GM19238 (cell line): Measurements from ENCODE around the gene PTPA.

ENCODE experiments used
- DNase-seq: peaks from one replicate; pipeline ENCODE4 v3.0.0; 2011; ENCODE audit warnings: low spot score; ENCODE audit not compliant: insufficient read length

The PTPA gene

DNA sequence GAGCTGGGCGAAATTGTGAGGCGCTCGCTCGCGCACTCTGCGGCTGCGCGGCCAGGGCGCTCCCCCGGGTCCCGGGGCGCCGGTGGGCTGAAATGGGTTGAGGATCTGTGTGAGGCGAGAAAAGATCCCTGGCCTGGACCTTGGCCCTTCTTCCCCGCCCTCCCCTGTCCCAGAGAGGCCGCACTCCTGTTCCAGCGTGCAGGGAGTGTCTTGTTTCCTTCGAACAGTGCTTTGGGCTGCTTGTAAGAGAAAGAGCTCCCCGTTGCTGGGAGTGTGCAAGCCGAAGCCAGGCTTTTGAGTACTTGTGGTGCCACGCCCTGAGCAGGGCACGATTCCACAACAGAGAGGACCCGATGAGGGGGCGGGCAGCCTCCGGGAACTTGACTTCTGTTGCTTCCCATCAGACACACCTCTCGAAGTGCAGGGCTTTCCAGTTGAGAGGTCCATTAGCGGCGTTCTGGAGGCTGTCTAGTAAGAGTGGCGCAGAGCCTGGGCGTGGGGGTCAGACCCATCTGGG is 29.8 kb upstream of the PTPA start:
- peak; percentile 94 for DNase-seq

DNA sequence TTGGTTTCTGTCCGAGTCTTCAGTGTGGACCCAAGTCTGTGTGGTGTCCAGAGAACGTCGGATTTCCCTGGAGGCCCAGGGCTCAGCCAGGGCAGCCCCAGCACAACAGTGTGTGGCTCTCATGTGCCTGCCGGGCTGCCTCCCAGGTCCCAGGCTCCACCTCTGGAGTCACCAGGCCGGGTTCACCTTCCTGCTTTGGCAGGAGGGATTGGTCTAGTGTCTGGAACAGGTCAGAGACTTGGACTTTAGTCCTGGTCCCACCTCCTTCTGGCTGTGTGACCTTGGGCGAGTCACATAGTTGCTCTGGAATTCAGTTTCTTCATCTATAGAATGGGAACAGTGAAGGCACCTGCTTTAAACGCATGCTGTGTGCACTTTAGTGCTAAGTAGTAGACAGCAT is 27.1 kb upstream of the PTPA start:
- DNase-seq, result no peak

DNA sequence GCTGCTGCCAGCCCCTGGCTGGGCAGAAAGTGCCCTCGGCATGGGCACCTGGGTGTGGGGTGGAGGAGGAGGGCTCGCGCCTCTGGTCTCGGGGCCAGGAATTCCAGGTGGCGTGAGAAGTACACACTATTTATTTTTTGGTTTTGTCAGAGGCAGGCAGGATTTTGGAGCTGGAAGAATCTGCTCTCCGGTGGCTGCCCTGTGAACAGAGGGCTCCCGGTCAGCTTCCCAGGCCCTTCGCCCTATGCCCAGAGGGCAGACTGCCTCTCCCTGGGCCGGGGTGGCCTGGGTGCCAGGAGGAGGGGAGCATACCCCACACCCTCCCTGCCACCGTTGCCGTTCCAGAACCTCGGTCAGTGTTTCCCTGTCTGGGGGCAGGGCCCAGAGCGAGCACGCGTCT is 22.0 kb upstream of the PTPA start:
- no peak for DNase-seq

DNA sequence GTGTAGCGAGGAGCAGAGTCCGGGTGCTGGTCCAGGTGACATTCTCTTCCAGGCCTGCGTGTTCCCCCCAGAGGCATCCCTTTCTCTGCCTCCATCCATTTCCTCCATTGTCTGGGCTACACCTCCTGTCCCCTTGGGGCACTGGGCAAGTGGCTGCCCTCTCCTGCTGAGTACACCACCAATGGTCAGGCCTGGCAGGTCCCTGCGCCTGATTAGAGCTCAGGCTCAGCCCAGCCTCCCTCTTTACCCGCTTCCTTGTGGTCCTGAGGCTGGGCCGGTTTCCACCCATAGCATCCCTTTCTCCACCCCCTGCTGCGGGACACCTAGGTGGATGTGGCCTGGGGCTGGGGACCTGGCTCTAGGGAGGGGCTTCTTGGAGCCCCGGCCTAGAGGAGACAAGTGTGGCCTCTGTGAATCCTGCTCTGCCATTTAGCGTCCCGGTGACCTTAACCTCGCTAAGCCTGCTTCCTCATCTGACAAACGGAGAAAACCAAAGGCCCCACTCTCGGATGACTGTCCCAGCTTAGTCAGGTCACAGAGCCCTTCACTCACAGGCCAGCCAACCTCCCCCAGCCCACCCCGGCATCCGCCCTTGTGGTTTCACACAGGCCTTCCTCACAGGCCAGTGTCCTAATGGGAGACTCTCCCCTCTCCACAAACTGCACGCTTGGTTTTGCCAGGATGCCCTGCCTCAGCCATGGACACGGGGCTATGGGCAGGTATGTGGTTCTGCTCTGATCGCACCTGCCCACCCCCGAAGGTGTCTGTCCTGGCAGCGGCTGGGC is 17.4 kb upstream of the PTPA start:
- no peak for DNase-seq

DNA sequence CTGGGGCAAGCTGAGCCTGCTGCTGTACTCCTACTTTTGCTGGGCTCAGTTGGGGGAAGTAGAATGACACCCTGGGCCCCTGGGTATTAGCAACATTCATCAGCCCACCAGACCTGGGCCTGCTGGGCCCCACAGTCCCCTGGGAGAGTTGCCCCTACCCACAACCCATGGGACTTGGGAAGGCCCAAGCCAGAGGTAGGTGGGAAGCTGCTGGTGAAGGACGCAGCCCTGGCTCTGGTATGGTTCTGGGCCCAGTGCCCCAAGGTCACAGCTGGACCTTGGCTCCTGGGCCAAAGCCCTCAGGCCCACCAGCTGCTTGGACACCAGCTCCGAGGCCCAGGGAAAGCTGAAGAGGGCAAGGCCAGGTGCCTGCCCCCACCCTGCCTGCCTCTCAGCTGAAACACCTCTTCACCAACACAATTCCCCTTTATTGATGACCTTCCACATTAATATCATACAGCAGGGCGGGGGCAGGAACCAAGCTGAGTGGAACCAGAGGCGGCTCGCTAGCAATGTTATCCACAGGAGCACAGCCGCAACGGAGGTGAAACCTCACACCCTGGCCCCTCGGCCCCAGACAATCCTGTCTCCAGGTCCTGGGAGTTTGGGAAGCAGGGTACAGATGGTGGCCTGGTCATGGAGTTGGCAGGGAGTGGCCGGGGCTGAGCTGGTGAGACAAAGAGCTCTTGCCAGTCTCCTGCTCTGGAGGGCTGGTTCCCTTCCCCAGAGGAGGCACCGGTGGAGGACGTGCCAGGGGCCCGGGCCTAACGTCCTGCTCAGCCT is 16.6 kb upstream of the PTPA start:
- no peak for DNase-seq

DNA sequence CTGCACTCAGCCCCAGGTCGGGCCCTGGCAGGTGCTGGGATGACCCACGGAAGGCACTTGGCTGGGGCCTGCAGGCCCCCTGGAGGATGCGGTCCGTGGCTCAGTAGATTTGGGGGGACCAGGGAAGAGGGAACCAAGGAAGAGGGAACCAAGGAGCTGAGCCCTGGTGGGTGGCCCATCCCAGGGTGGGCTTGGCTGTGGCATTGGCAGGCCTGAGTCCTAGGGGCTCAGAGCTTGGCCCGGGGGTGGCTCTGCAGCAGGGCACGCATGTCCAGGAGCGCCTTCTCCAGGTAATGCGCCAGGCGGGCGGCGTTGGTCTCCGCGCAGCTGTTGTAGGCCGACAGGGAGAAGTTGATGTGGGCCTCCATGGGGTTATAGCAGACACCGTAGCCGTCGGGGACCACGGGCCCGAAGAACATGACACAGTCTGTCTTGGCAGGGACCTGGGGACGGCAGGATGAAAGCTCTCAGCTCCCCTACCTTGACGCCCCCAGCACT is 16.0 kb upstream of the PTPA start:
- no peak for DNase-seq

DNA sequence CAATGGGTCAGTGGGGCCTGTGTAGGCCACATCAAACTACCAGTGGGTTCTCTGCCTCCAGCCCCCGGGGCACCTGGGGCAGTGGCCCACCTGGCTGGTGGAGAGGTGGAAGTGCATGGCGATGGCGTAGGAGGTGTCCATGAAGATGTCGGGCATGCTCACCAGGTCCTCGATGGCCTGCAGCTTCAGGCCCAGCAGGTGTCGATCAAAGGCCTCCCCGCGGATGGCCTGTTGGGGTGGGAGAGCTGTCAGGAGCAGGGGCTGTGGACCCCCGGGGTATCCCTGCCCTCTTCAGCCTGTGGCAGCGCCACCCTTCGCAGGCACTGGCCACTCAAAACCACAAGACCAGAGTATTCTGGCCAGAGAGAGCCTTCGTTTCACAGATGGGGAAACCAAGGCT is 15.3 kb upstream of the PTPA start:
- no peak for DNase-seq

DNA sequence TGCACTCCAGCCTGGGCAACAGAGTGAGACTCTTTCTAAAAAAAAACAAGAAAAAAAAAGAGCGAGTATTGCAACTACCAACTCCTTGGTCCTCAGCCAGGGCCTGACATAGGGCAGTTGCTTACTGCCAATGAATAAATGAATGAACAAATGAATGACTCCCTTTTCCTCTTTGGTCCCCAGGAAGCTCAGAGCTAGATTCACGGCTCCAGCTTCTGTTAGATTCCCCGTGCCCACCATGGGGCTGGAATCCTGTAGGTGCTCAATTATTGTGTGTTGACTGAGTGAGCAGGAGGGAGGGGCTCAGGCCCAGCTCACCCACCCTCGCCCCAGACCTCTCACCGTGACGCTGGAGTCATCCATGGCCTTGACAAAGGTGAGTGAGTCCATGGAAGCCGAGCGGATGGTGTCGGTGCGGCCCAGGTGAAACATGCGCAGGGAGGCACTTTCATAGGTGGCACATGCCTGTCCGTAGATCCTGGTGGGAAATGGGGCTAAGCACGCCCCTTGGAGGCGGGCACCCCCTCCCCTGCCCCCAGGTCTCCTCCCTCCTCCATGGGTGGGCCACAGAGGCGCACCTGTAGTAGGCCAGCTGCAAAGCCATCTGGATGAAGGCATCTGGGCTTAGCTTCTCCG is 13.4 kb upstream of the PTPA start:
- DNase-seq, result no peak

DNA sequence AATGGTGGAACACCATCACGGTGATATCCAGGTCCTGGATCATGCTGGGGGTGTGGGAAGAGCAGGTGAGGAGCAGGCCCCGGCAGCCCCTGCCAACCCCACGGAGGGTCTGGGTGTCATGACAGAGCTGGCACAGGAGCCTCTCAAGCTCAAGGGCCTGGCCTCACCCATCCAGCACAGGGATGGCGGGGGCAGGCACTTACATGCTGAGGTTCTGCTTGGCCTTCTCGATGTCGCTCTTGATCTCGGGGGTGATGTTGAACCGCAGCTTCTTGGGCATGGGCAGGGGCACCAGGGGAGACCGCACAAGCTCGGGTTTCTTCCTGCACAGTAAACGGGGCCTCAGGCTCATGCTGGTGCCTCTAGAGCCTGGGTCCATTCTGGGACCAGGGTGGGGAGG is 12.9 kb upstream of the PTPA start:
- no peak for DNase-seq

DNA sequence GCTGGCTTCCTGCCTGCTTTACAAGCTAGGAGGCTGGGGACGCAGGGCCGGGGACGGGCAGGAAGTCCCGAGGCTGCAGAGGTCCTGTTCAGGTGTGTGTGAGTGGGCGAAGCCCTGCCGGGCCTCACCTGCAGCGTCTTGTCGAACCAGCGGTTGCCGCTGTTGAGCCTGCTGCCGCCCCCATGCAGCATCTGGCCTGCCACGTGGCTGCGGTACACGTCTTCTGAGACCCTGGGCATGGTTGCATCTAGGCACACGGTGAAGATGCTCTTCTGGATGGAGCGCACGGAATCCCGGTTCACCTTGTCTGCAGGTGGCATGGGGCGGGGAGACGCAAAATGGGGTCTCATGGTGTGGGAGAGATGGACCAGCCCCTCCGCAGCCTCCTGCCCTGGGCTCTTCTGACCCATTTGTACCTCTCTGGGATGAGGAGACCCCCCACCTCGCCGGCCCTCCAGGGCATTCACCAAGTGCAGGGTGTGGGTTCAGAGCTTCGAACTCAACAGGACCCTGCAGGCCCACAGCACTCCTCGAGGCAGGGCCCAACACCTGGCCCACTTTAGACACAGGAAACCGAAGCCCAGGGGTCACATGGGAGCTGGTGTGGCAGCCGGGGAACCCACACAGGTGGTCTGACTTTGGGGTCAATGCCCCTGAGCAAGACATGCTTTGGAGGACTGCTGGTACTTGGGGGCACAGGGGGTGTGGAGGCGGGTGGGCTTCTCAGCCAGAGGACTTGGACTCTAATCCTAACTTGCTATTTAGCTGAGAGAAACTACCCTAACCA is 10.6 kb upstream of the PTPA start:
- DNase-seq, result no peak

DNA sequence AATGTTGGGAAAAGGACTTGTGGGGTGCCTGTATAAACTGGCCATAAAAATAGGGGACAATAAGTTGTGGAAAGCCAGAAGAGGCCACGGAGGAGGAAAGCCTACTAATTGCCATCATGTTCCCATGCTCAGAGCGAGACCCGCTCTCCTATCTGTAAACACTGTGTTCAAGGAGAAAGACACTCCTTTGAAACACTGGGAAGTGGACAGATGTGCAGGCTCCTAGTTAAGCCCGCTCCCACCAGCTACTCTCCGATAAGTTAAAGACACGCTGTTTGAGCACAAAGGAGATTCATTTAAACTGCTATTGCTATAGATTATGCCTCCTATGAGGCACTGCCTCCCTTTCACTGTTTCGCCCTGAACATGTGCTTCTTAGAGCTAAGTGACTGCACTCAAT is 9.9 kb upstream of the PTPA start:
- no peak for DNase-seq

DNA sequence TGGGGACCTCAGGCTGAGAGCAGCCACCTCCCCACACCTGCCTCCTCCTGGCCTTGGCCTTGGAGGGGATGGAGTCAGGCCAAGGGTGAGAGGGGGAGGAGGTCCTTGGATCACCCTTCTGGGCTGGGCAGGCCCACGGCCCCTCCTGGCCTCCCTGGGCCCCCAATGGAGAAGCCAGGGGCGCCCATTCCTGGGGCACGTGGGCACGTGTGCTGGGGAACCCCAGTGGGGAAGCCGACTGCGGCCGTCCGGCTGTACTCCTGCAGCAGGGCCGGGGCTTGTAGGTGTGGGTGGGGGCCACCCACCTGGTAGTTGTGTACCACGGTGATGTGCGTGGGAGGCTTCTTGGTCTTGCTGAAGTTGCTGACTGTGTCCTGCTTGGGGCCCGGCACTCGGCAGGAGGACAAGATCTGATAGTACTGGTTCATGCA is 9.1 kb upstream of the PTPA start:
- no peak for DNase-seq

DNA sequence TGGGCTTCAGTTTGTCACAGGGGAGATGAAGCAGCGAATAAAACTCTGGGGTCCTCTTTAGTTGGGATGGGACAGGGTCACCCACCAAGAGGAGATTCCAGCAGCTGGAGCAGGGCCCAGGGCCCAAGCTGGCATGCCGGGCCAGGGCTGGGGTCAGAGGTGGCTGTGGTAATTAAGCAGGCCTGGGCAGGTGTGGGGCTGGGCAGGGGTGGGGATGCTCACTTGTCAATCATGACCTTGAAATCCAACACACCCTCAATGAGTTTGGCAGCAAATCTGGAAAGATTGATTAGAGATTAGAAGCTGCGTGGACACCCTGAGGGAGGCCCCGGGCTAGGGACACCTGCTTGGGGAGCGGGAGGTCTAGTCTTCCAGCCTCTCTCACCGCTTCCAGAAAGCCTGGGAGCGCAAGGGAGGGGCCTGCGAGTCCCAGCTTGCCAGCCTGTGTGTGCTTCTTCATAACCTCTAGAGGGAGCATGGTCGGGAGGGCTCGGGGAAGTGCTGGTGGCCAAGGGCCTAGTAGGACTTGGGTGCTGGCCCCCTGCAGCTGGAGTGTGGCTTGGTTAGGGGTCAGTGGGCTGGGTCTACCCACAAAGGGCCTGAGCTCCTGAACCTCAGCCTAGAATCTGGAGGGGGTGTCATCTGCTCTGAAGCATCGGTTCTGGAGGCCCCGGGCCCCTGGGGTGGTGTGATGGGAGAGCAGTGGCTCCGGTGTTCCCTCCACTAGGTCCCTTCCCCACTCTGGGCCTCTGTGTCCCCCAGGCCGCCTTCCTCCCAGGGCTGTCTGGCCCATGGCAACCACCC is 8.2 kb upstream of the PTPA start:
- no peak for DNase-seq

DNA sequence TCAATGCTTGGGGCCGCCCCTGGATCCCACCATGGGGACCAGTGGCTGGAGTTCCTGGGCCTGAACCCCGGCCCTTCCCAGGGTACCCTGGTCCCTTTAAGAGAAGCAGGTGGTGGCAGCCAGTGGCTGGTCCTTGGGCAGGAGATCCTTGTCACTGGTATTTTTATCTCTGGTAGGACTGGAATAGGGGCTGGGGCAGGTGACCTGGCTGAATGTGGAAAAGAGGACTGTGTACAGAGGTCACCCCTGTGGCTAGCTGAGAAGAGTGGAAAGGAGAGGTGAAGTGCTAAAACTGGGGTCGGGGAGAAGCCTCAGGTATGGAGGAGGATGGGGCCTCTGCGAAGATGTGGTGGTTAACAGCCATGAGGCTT is 7.6 kb upstream of the PTPA start:
- no peak for DNase-seq

DNA sequence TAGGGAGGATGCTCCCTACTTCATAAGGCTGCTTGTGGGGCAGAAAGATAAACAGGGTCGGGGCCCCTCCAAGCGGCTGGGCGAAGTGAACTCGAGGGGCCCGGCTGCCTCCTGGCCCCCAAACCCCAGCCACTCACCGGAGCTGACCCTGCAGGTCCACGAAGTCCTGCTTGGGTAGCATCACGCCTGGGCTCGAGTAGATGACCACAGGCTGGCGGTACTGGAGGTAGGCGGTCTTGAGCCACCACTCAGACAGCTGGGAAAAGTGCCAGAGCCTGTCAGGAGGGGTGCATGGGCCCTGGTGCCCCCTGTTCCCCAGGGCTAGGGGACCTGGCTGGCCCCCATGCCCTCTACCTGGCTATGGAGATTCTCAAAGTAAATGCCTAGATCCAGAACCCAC is 7.2 kb upstream of the PTPA start:
- no peak for DNase-seq

DNA sequence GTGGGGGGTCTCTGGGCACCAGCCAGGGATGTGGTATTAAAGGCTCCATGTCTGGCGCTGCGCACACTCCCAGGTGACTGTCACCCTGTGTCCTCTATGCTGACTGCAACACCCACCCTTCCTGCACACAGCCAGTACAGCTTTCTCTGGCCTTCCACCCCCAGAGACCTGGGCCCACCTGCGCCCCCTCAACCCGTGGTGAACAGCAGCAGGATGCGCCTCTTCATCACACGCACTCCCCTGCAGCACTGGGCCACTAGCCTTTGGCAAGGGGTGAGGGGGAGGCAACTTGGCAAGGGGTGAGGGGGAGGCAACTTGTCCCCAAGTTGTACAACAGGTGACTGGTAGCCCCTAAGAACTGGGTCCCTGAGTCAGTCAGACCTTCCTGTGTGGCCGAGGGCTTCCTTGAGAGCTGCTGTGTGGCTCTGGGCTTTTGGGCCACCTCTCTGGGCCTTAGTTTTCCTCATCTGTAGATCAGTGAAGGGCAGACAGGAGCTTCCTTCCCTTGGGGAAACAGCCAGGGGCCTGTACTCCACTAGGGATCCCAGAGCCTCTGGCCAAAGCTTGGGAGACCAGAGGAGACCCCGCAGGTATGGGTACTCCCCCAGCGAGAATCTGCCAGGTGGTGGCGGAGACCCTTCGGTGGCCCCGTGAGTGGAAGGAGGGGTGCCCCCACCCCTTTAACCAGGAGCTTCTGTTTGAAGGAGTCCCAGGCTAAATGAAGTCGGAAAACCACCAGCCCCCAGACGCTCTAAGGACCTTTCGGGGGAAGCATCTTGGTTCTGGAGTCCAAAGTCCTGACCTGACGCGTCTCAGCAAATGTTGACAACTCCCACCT is 5.1 kb upstream of the PTPA start:
- no peak for DNase-seq

DNA sequence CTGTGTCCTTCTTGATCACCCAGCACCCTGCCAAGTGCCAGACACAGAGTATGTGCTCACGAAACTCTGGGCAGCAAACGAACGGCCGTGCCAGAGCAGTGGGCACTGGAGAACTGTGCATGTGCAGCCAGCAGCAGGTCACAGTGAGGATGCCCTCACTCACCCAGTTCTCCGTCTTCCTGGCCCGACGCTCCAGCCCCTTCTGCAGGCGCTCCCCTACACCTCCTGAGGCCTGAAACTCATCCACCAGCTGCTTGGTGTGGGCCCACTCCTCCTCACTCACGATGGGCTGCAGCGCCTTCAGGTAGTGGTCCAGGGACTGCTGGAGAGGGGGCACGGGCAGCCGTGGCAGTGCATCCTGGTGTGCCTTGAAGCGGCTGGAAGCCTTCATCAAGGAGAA is 3.6 kb upstream of the PTPA start:
- no peak for DNase-seq

DNA sequence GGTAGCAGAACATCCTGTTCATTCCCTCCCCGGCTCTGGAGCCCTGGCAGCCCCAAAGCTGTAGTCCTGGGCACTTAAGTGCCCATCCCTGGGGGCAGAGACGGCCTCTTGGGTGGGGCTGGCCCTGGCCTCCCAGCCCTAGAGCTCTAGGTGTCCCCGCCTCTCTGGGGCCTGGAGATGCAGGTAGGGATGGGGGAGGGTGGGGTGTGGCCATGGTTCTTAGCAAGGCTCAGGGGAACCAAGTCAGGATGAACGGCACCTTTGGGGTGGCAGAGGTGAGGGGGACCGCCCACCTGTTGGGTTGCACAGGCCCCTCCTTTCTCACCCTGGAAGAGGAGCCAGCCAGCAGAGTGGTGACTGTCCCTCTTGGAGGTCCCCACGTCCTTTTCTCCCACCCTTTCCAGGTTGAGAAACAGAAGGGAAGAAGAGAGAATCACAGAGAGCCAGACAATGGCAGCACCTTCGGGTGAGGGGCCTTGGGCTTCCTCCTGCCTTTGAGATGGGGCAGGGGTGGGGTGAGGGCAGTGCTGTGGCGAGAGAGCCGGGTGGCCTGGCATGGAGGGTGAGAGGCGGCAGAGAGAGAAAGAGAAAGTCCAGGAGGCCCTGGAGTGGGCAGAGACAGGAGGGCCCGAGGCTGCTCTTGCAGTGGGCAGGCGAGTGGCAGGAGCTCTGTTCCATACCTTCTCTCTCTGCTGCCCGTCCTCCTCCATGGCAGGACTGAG is 3.0 kb upstream of the PTPA start:
- no peak for DNase-seq
